Right forelimb (tissue), 1 donor: ENCODE results near the gene CDCP2.
A peak's percentile ranks its signal among the peaks of the same experiment; 100 is the strongest.
"Not testable (repeated sequence)": the region's sequence is repeated elsewhere in the genome, so short reads cannot be mapped to it uniquely, and the experiment has no call there.

ENCODE experiments used
- DNase-seq: peaks from one replicate; pipeline ENCODE4 v3.0.0-alpha.2; 2018

The CDCP2 gene

GRCh38 chr1:54167422-54168139 lies 14.8 kb upstream of the CDCP2 start:
- no peak for DNase-seq

GRCh38 chr1:54166357-54166756 lies 13.6 kb upstream of the CDCP2 start:
- DNase-seq, result not testable (repeated sequence)

GRCh38 chr1:54165146-54165545 lies 12.3 kb upstream of the CDCP2 start:
- no peak for DNase-seq

GRCh38 chr1:54163573-54163972 lies 10.8 kb upstream of the CDCP2 start:
- DNase-seq, result no peak

GRCh38 chr1:54163051-54163450 lies 10.3 kb upstream of the CDCP2 start:
- DNase-seq, result no peak

GRCh38 chr1:54161495-54162168 lies 8.8 kb upstream of the CDCP2 start:
- no peak for DNase-seq

- DNase-seq, result no peak
Measured at GRCh38 chr1:54160351-54160750, 7.6 kb upstream of the CDCP2 start.

GRCh38 chr1:54159733-54160316 lies 7.0 kb upstream of the CDCP2 start:
- DNase-seq, result no peak

GRCh38 chr1:54158071-54158470 lies 5.3 kb upstream of the CDCP2 start:
- DNase-seq, result no peak

GRCh38 chr1:54157401-54157800 lies 4.6 kb upstream of the CDCP2 start:
- DNase-seq, result no peak

- no peak for DNase-seq
Measured at GRCh38 chr1:54156986-54157385, 4.2 kb upstream of the CDCP2 start.

GRCh38 chr1:54156201-54156600 lies 3.4 kb upstream of the CDCP2 start:
- DNase-seq, result no peak

- DNase-seq, result peak; percentile 68
Measured at GRCh38 chr1:54153535-54154439, 987 bp upstream of the CDCP2 start.

- DNase-seq, result no peak
Measured at GRCh38 chr1:54151013-54151412, 1.8 kb downstream of the CDCP2 start.

GRCh38 chr1:54149734-54150133 lies 3.1 kb downstream of the CDCP2 start:
- no peak for DNase-seq

GRCh38 chr1:54144366-54144765 lies 8.4 kb downstream of the CDCP2 start:
- DNase-seq, result no peak

- no peak for DNase-seq
Measured at GRCh38 chr1:54142146-54142900, 10.5 kb downstream of the CDCP2 start.

- no peak for DNase-seq
Measured at GRCh38 chr1:54139711-54140110, 13.1 kb downstream of the CDCP2 start.

- DNase-seq, result no peak
Measured at GRCh38 chr1:54138994-54139393, 13.8 kb downstream of the CDCP2 start.

GRCh38 chr1:54137534-54138061 lies 15.2 kb downstream of the CDCP2 start:
- peak; percentile 65 for DNase-seq

GRCh38 chr1:54136963-54137533 lies 15.8 kb downstream of the CDCP2 start:
- no peak for DNase-seq
